HepG2 (cell line): ENCODE results near the gene AFTPH. TPM values are rescaled to one million over a fixed set of nuclear protein-coding genes. Genes with fewer than 3 reads are reported as not detected.

ENCODE experiments used
- FOXK1 ChIP-seq: sonication (generic); formaldehyde crosslinking; IDR thresholded peaks from 2 replicates; pipeline ENCODE4 v1.4.0; 2020; ENCODE audit warnings: low read depth, missing genetic modification reagents, borderline replicate concordance
- GZF1 ChIP-seq: sonication (generic); formaldehyde crosslinking; IDR thresholded peaks from 2 replicates; pipeline ENCODE4 v1.5.1; 2020; ENCODE audit warnings: mild to moderate bottlenecking, missing genetic modification reagents
- JUNB ChIP-seq: sonication (generic); formaldehyde crosslinking; IDR thresholded peaks from 2 replicates; pipeline ENCODE4 v1.8.0; 2022; ENCODE audit warnings: missing genetic modification reagents, mild to moderate bottlenecking, borderline replicate concordance
- KDM5A ChIP-seq: fragments of 200-600 bp; sonication (generic); IDR thresholded peaks from 2 replicates; pipeline ENCODE4 v1.7.0; 2018; ENCODE audit warnings: antibody characterized with exemption, mild to moderate bottlenecking, low read length, borderline replicate concordance
- MAFK ChIP-seq, 2 experiments: IDR thresholded peaks in 1 of 2; conservative IDR thresholded peaks in 1 of 2; 2 replicates each; pipeline ENCODE4 v1.6.1; 2011; ENCODE audit warnings: improper control_type of control experiment in 2 of 2, low read length in 2 of 2
- MED1 ChIP-seq: sonication (generic); formaldehyde crosslinking; IDR thresholded peaks from 2 replicates; pipeline ENCODE4 v1.4.0; 2020; ENCODE audit warnings: missing genetic modification reagents
- MEF2D ChIP-seq: sonication (generic); formaldehyde crosslinking; IDR thresholded peaks from 2 replicates; pipeline ENCODE4 v1.5.1; 2020; ENCODE audit warnings: mild to moderate bottlenecking, missing genetic modification reagents
- NR2F6 ChIP-seq, 2 experiments: IDR thresholded peaks; 2 replicates each; pipeline ENCODE4 v1.6.1; 2016; ENCODE audit warnings: antibody characterized with exemption in 1 of 2, mild to moderate bottlenecking in 1 of 2
- SAP130 ChIP-seq: IDR thresholded peaks from 2 replicates; pipeline ENCODE4 v1.6.1; 2016; ENCODE audit warnings: low read depth
- ZFX ChIP-seq: sonication (generic); formaldehyde crosslinking; IDR thresholded peaks from 2 replicates; pipeline ENCODE4 v1.4.0; 2020; ENCODE audit warnings: mild to moderate bottlenecking, low read depth, missing genetic modification reagents, moderate library complexity
- polyA plus RNA-seq, 8 experiments: library from polyadenylated mRNA; depleted of rRNA in 3 of 8; stranded (reverse) in 7 of 8; unstranded in 1 of 8; fragments of >200 nt; fragmentation: Illumina TruSeq in 4 of 8; extraction: Trizol in 4 of 8; gene quantifications; 2 replicates each; pipeline versions ENCODE4 v1.2.1 to v1.2.3, GENCODE V29; 2011 to 2016; ENCODE audit warnings: low read depth in 4 of 8, missing spikeins in 1 of 8, mixed read lengths in 1 of 8; ENCODE audit not compliant: insufficient read depth in 1 of 8
- total RNA-seq, 5 experiments: library from RNA; depleted of rRNA; stranded (reverse); fragments of >200 nt; fragmentation: Illumina TruSeq; extraction: Trizol; gene quantifications; 2 replicates each; pipeline ENCODE4 v1.2.3, GENCODE V29; 2016; ENCODE audit warnings: low read depth in 1 of 5
- TF ChIP-seq, protein P1 (sequence below): sonication (generic); formaldehyde crosslinking; IDR thresholded peaks from 2 replicates; pipeline ENCODE4 v1.5.1; 2020; ENCODE audit warnings: mild to moderate bottlenecking, missing genetic modification reagents, moderate library complexity
- TF ChIP-seq, protein P2 (sequence below): sonication (generic); formaldehyde crosslinking; IDR thresholded peaks from 2 replicates; pipeline ENCODE4 v1.4.0; 2020; ENCODE audit warnings: missing genetic modification reagents
- TF ChIP-seq, protein P3 (sequence below): sonication (generic); formaldehyde crosslinking; IDR thresholded peaks from 2 replicates; pipeline ENCODE4 v1.5.1; 2020; ENCODE audit warnings: missing genetic modification reagents, mild to moderate bottlenecking, borderline replicate concordance
- TF ChIP-seq, protein P4 (sequence below): IDR thresholded peaks from 2 replicates; pipeline ENCODE4 v1.6.1; 2016; ENCODE audit warnings: low read depth, borderline replicate concordance
- TF ChIP-seq, protein P5 (sequence below): IDR thresholded peaks from 2 replicates; pipeline ENCODE4 v1.6.1; 2016; ENCODE audit warnings: low read depth, missing genetic modification reagents, missing compliant biosample characterization

AFTPH gene
- total and polyA plus RNA-seq, 2 of the 13 experiments (the other 11 are each of a cell fraction or from before 2014, with no cell fraction given): 27.5 to 36.8 TPM

DNA sequence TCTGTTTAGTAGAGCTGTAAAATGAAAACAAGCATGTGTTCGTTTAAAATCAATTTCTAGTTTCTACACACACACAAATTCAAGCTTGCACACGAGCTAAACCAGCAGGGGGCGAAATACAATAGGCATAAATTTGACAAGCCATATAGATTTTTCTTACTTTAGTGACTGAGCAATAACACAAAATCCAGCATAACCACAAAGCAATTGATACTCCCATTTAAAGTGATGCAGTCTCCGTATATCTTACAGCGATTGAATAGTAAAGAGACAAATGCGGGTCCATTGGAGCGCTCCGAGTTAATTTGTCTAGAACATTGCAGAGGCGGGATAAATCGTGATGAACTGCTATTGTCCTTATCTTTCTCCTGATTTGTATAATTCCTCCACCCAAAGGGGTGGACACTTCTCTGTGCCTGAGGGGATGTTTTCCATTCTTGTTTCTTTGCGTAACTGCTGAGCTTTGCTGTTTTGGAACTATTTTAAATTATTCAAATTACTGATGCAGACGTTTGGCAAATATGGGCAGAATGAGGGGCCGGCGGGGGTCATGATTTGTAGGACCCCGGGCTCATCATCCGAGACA is 1.2 kb upstream of the AFTPH start (continued):
- TF ChIP-seq, protein P1, sequence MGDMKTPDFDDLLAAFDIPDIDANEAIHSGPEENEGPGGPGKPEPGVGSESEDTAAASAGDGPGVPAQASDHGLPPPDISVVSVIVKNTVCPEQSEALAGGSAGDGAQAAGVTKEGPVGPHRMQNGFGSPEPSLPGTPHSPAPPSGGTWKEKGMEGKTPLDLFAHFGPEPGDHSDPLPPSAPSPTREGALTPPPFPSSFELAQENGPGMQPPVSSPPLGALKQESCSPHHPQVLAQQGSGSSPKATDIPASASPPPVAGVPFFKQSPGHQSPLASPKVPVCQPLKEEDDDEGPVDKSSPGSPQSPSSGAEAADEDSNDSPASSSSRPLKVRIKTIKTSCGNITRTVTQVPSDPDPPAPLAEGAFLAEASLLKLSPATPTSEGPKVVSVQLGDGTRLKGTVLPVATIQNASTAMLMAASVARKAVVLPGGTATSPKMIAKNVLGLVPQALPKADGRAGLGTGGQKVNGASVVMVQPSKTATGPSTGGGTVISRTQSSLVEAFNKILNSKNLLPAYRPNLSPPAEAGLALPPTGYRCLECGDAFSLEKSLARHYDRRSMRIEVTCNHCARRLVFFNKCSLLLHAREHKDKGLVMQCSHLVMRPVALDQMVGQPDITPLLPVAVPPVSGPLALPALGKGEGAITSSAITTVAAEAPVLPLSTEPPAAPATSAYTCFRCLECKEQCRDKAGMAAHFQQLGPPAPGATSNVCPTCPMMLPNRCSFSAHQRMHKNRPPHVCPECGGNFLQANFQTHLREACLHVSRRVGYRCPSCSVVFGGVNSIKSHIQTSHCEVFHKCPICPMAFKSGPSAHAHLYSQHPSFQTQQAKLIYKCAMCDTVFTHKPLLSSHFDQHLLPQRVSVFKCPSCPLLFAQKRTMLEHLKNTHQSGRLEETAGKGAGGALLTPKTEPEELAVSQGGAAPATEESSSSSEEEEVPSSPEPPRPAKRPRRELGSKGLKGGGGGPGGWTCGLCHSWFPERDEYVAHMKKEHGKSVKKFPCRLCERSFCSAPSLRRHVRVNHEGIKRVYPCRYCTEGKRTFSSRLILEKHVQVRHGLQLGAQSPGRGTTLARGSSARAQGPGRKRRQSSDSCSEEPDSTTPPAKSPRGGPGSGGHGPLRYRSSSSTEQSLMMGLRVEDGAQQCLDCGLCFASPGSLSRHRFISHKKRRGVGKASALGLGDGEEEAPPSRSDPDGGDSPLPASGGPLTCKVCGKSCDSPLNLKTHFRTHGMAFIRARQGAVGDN (CRISPR knock-in tag): no peak
- 0 out of 2 replicates have a peak, but pooled peaks have one; percentile 29 for TF ChIP-seq ZFX (CRISPR knock-in tag)
- peak; percentile 54 for TF ChIP-seq FOXK1 (CRISPR knock-in tag)
- TF ChIP-seq SAP130 (CRISPR knock-in tag): peak; percentile 78
- TF ChIP-seq, protein P2, sequence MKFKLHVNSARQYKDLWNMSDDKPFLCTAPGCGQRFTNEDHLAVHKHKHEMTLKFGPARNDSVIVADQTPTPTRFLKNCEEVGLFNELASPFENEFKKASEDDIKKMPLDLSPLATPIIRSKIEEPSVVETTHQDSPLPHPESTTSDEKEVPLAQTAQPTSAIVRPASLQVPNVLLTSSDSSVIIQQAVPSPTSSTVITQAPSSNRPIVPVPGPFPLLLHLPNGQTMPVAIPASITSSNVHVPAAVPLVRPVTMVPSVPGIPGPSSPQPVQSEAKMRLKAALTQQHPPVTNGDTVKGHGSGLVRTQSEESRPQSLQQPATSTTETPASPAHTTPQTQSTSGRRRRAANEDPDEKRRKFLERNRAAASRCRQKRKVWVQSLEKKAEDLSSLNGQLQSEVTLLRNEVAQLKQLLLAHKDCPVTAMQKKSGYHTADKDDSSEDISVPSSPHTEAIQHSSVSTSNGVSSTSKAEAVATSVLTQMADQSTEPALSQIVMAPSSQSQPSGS (CRISPR knock-in tag): 0 out of 2 replicates have a peak, but pooled peaks have one; percentile 26
- TF ChIP-seq GZF1 (CRISPR knock-in tag): no peak
- no peak for TF ChIP-seq JUNB (CRISPR knock-in tag)
- TF ChIP-seq, protein P3, sequence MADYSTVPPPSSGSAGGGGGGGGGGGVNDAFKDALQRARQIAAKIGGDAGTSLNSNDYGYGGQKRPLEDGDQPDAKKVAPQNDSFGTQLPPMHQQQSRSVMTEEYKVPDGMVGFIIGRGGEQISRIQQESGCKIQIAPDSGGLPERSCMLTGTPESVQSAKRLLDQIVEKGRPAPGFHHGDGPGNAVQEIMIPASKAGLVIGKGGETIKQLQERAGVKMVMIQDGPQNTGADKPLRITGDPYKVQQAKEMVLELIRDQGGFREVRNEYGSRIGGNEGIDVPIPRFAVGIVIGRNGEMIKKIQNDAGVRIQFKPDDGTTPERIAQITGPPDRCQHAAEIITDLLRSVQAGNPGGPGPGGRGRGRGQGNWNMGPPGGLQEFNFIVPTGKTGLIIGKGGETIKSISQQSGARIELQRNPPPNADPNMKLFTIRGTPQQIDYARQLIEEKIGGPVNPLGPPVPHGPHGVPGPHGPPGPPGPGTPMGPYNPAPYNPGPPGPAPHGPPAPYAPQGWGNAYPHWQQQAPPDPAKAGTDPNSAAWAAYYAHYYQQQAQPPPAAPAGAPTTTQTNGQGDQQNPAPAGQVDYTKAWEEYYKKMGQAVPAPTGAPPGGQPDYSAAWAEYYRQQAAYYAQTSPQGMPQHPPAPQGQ (CRISPR knock-in tag): no peak
- TF ChIP-seq, protein P4, sequence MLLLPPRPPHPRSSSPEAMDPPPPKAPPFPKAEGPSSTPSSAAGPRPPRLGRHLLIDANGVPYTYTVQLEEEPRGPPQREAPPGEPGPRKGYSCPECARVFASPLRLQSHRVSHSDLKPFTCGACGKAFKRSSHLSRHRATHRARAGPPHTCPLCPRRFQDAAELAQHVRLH (CRISPR knock-in tag): 0 out of 2 replicates have a peak, but pooled peaks have one; percentile 38
- TF ChIP-seq MED1 (CRISPR knock-in tag): no peak
- no peak for TF ChIP-seq NR2F6 (IDR thresholded peaks at IDR 0.05)
- TF ChIP-seq NR2F6 (CRISPR knock-in tag; IDR thresholded peaks at IDR 0.05): peak; percentile 6; the same call in 1 of the 2 replicates
- peak; percentile 75 to 79 for TF ChIP-seq MAFK (conservative IDR thresholded peaks at IDR 0.05 in 1 of 2, IDR thresholded peaks at IDR 0.05 in 1 of 2; ENCODE audit: low read length in 2 of 2)
- TF ChIP-seq MEF2D: 0 out of 2 replicates have a peak, but pooled peaks have one; percentile 29
- TF ChIP-seq, protein P5, sequence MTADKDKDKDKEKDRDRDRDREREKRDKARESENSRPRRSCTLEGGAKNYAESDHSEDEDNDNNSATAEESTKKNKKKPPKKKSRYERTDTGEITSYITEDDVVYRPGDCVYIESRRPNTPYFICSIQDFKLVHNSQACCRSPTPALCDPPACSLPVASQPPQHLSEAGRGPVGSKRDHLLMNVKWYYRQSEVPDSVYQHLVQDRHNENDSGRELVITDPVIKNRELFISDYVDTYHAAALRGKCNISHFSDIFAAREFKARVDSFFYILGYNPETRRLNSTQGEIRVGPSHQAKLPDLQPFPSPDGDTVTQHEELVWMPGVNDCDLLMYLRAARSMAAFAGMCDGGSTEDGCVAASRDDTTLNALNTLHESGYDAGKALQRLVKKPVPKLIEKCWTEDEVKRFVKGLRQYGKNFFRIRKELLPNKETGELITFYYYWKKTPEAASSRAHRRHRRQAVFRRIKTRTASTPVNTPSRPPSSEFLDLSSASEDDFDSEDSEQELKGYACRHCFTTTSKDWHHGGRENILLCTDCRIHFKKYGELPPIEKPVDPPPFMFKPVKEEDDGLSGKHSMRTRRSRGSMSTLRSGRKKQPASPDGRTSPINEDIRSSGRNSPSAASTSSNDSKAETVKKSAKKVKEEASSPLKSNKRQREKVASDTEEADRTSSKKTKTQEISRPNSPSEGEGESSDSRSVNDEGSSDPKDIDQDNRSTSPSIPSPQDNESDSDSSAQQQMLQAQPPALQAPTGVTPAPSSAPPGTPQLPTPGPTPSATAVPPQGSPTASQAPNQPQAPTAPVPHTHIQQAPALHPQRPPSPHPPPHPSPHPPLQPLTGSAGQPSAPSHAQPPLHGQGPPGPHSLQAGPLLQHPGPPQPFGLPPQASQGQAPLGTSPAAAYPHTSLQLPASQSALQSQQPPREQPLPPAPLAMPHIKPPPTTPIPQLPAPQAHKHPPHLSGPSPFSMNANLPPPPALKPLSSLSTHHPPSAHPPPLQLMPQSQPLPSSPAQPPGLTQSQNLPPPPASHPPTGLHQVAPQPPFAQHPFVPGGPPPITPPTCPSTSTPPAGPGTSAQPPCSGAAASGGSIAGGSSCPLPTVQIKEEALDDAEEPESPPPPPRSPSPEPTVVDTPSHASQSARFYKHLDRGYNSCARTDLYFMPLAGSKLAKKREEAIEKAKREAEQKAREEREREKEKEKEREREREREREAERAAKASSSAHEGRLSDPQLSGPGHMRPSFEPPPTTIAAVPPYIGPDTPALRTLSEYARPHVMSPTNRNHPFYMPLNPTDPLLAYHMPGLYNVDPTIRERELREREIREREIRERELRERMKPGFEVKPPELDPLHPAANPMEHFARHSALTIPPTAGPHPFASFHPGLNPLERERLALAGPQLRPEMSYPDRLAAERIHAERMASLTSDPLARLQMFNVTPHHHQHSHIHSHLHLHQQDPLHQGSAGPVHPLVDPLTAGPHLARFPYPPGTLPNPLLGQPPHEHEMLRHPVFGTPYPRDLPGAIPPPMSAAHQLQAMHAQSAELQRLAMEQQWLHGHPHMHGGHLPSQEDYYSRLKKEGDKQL (CRISPR knock-in tag): no peak
- TF ChIP-seq KDM5A: peak; percentile 49; the same call in 1 of the 2 replicates
